DOHH2 (cell line): ENCODE results near the gene FBXL20.

Experiments
- H3F3A ChIP-seq: fragments of 200-600 bp; sonication (generic), shearing (Covaris generic); 2 replicates; pipeline ENCODE4 v1.6.0; 2016; ENCODE audit warnings: antibody characterized with exemption, mild to moderate bottlenecking; ENCODE audit not compliant: control insufficient read depth, insufficient read depth
- H3K27ac ChIP-seq: fragments of 200-600 bp; sonication (generic); 2 replicates; pipeline ENCODE4 v1.5.1; 2014; ENCODE audit warnings: low read depth, mild to moderate bottlenecking, low read length, moderate library complexity
- H3K27me3 ChIP-seq: fragments of 200-600 bp; sonication (generic); 2 replicates; pipeline ENCODE4 v1.6.1; 2014; ENCODE audit warnings: mild to moderate bottlenecking, low read length, mixed read lengths; ENCODE audit not compliant: control insufficient read depth
- H3K36me3 ChIP-seq: fragments of 200-600 bp; sonication (generic); 2 replicates; pipeline ENCODE4 v1.6.1; 2014; ENCODE audit warnings: mild to moderate bottlenecking, low read length, moderate library complexity, mixed read lengths; ENCODE audit not compliant: control insufficient read depth
- H3K4me1 ChIP-seq: fragments of 200-600 bp; sonication (generic); 2 replicates; pipeline ENCODE4 v1.6.1; 2014; ENCODE audit warnings: mild to moderate bottlenecking, low read length, mixed read lengths; ENCODE audit not compliant: control insufficient read depth
- H3K4me2 ChIP-seq: fragments of 200-600 bp; sonication (generic); 2 replicates; pipeline ENCODE4 v1.6.0; 2014; ENCODE audit warnings: mild to moderate bottlenecking, low read length, moderate library complexity
- H3K4me3 ChIP-seq: fragments of 200-600 bp; sonication (generic); 2 replicates; pipeline ENCODE4 v1.5.1; 2014; ENCODE audit warnings: mild to moderate bottlenecking, low read length, mixed read lengths
- H3K79me2 ChIP-seq: fragments of 200-600 bp; sonication (generic); 2 replicates; pipeline ENCODE4 v1.6.1; 2014; ENCODE audit warnings: mild to moderate bottlenecking, low read length, mixed read lengths; ENCODE audit not compliant: control insufficient read depth
- H3K9me2 ChIP-seq: fragments of 200-600 bp; sonication (generic); replicated peaks from 2 replicates; pipeline ENCODE4 v1.6.1; 2014; ENCODE audit warnings: mild to moderate bottlenecking, low read length, mixed read lengths; ENCODE audit not compliant: control insufficient read depth
- H3K9me3 ChIP-seq: fragments of 200-600 bp; sonication (generic); 2 replicates; pipeline ENCODE4 v1.6.1; 2014; ENCODE audit warnings: antibody characterized with exemption, low read length, mixed read lengths; ENCODE audit not compliant: control insufficient read depth, insufficient read depth
- H4K20me1 ChIP-seq: fragments of 200-600 bp; sonication (generic); 2 replicates; pipeline ENCODE4 v1.6.0; 2014; ENCODE audit warnings: low read depth, mild to moderate bottlenecking, antibody characterized with exemption, low read length, moderate library complexity; ENCODE audit not compliant: control insufficient read depth, insufficient read depth
- EZH2phosphoT487 ChIP-seq: fragments of 200-600 bp; sonication (generic); IDR thresholded peaks from 2 replicates; pipeline ENCODE4 v1.6.1; 2017; ENCODE audit warnings: borderline replicate concordance, mild to moderate bottlenecking, antibody characterized with exemption, low read length, moderate library complexity, mixed read lengths
- TF ChIP-seq, protein P1 (sequence below): fragments of 200-600 bp; sonication (generic); IDR thresholded peaks from one replicate; pipeline ENCODE4 v1.5.1; 2014; ENCODE audit warnings: antibody characterized with exemption, mild to moderate bottlenecking, low read depth, low read length; ENCODE audit not compliant: poor library complexity, severe bottlenecking

The FBXL20 gene

DNA sequence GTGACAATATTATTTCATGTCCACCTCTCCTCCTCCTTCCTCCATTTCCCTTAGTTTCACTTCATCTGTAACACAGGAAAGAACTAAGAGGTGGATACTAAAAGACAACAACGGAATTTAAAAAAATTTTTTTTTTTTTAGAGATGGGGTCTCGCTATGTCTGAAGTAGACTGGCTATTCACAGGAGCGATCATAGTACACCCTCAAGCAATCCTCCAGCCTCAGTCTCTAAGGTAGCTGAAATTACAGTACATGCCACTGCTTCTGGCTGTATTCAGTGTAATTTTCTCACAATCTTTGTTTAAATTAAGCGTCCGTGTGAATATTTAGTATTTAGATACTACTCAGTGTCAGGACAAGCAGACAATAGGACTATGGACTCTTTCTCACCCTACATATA lies 35.6 kb downstream of the FBXL20 start:
- no peak overlapping the region for H3K4me3 ChIP-seq
- no peak for TF ChIP-seq EZH2phosphoT487
- TF ChIP-seq, protein P1, sequence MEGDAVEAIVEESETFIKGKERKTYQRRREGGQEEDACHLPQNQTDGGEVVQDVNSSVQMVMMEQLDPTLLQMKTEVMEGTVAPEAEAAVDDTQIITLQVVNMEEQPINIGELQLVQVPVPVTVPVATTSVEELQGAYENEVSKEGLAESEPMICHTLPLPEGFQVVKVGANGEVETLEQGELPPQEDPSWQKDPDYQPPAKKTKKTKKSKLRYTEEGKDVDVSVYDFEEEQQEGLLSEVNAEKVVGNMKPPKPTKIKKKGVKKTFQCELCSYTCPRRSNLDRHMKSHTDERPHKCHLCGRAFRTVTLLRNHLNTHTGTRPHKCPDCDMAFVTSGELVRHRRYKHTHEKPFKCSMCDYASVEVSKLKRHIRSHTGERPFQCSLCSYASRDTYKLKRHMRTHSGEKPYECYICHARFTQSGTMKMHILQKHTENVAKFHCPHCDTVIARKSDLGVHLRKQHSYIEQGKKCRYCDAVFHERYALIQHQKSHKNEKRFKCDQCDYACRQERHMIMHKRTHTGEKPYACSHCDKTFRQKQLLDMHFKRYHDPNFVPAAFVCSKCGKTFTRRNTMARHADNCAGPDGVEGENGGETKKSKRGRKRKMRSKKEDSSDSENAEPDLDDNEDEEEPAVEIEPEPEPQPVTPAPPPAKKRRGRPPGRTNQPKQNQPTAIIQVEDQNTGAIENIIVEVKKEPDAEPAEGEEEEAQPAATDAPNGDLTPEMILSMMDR, result no peak
- no peaks in the 10 kb centered on the region for H3K9me3 ChIP-seq
- no peak overlapping the region for H3K4me2 ChIP-seq
- no peaks in the 10 kb centered on the region for H3K27me3 ChIP-seq
- no peaks in the 10 kb centered on the region for H3K9me2 ChIP-seq
- no peak overlapping the region for H3K27ac ChIP-seq
- H3K36me3 ChIP-seq, result no peaks in the 10 kb centered on the region
- no peaks in the 10 kb centered on the region for H4K20me1 ChIP-seq
- H3K4me1 ChIP-seq, result peaks cover 5% of the 10 kb centered on the region
- H3F3A ChIP-seq, result no peaks in the 10 kb centered on the region; the same call in 1 of the 2 replicates
- H3K79me2 ChIP-seq, result no peaks in the 10 kb centered on the region

DNA sequence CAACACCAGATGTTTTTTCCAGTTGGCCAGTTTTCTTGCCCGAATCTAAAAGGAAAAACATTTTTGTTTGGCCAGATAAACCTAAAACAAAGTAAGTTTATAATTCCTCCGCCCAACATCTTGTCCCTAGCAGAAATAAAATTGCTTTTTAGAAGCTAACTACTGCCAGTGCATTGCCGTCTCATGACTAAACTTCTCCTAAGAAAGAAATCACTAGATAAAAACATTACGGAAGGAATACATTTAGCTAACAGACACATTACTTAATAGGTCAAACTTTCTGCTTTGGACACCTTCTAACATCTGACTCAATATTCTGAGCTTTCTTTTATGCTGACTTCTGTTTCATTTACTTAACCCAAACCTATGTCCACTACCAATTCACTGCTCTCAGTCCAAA lies 36.2 kb downstream of the FBXL20 start:
- no peaks in the 10 kb centered on the region for H3K79me2 ChIP-seq
- TF ChIP-seq, protein P1, result no peak
- TF ChIP-seq EZH2phosphoT487, result no peak
- H3K9me2 ChIP-seq, result no peaks in the 10 kb centered on the region
- no peak overlapping the region for H3K27ac ChIP-seq
- no peak overlapping the region for H3K4me3 ChIP-seq
- H3K36me3 ChIP-seq, result no peaks in the 10 kb centered on the region
- no peaks in the 10 kb centered on the region for H3K9me3 ChIP-seq
- peaks cover 5% of the 10 kb centered on the region for H3K4me1 ChIP-seq
- no peaks in the 10 kb centered on the region for H4K20me1 ChIP-seq
- H3K27me3 ChIP-seq, result no peaks in the 10 kb centered on the region
- H3K4me2 ChIP-seq, result no peak overlapping the region
- no peaks in the 10 kb centered on the region; the same call in 1 of the 2 replicates for H3F3A ChIP-seq

- Histone ChIP-seq H3K4me2 (no peak overlapping the region), H3K9me3 (no peaks in the 10 kb centered on the region), H3F3A (no peaks in the 10 kb centered on the region; the same call in 1 of the 2 replicates), H3K79me2 (no peaks in the 10 kb centered on the region), H4K20me1 (no peaks in the 10 kb centered on the region), H3K36me3 (no peaks in the 10 kb centered on the region), H3K9me2 (no peaks in the 10 kb centered on the region), H3K4me1 (peaks cover 5% of the 10 kb centered on the region), H3K27ac (no peak overlapping the region), H3K4me3 (no peak overlapping the region), H3K27me3 (no peaks in the 10 kb centered on the region)
- no peak for TF ChIP-seq EZH2phosphoT487
- TF ChIP-seq, protein P1, result no peak
Measured at GRCh38 chr17:39364236-39365025, 37.0 kb downstream of the FBXL20 start.
